HEK293T (cell line): ENCODE results near the gene YY1AP1.
"Not testable (repeated sequence)": the region's sequence is repeated elsewhere in the genome, so short reads cannot be mapped to it uniquely, and the experiment has no call there.

Source experiments
- CTCF ChIA-PET: fragments of 350-600 bp; formaldehyde crosslinking; extraction: SDS; loops from one replicate; lab custom pipeline; 2021; ENCODE audit warnings: antibody characterized with exemption, inconsistent platforms; lab: Yijun Ruan, JAX
- POLR2A ChIA-PET: fragments of 350-600 bp; formaldehyde crosslinking; extraction: SDS; loops from one replicate; lab custom pipeline; 2020; ENCODE audit warnings: antibody characterized with exemption, inconsistent platforms; lab: Yijun Ruan, JAX
- DNase-seq: peaks from one replicate; pipeline ENCODE4 v3.0.0; 2012; ENCODE audit warnings: mixed read lengths; ENCODE audit errors: extremely low spot score
- ARNT ChIP-seq: fragments of 450-650 bp; IDR thresholded peaks from 2 replicates; pipeline ENCODE4 v1.6.1; 2017; ENCODE audit warnings: mild to moderate bottlenecking
- BHLHE40 ChIP-seq: fragments of 450-650 bp; IDR thresholded peaks from 2 replicates; pipeline ENCODE4 v1.6.1; 2016; ENCODE audit warnings: mild to moderate bottlenecking, moderate library complexity, borderline replicate concordance
- CTBP1 ChIP-seq: fragments of 450-650 bp; IDR thresholded peaks from 2 replicates; pipeline ENCODE4 v1.6.1; 2016; ENCODE audit warnings: borderline replicate concordance
- ELF4 ChIP-seq: fragments of 450-650 bp; IDR thresholded peaks from 2 replicates; pipeline ENCODE4 v1.6.1; 2017; ENCODE audit warnings: antibody characterized with exemption
- FOXA1 ChIP-seq: fragments of 450-650 bp; IDR thresholded peaks from 2 replicates; pipeline ENCODE4 v1.6.1; 2016; ENCODE audit warnings: mild to moderate bottlenecking
- FOXK2 ChIP-seq: fragments of 450-650 bp; IDR thresholded peaks from 2 replicates; pipeline ENCODE4 v1.6.1; 2016; ENCODE audit warnings: mild to moderate bottlenecking
- FOXM1 ChIP-seq: fragments of 450-650 bp; IDR thresholded peaks from 2 replicates; pipeline ENCODE4 v1.6.1; 2017; ENCODE audit warnings: mild to moderate bottlenecking, borderline replicate concordance
- HDGF ChIP-seq: fragments of 450-650 bp; IDR thresholded peaks from 2 replicates; pipeline ENCODE4 v1.6.1; 2017; ENCODE audit warnings: antibody characterized with exemption, borderline replicate concordance
- L3MBTL2 ChIP-seq: fragments of 450-650 bp; conservative IDR thresholded peaks from 2 replicates; pipeline ENCODE4 v1.6.1; 2016; ENCODE audit warnings: mild to moderate bottlenecking
- LEF1 ChIP-seq: fragments of 450-650 bp; IDR thresholded peaks from 2 replicates; pipeline ENCODE4 v1.6.1; 2017; ENCODE audit warnings: mild to moderate bottlenecking, borderline replicate concordance
- NFRKB ChIP-seq: fragments of 450-650 bp; IDR thresholded peaks from 2 replicates; pipeline ENCODE4 v1.6.1; 2016; ENCODE audit warnings: mild to moderate bottlenecking, moderate library complexity
- PKNOX1 ChIP-seq: fragments of 450-650 bp; IDR thresholded peaks from 2 replicates; pipeline ENCODE4 v1.6.1; 2016
- SP1 ChIP-seq: fragments of 450-650 bp; IDR thresholded peaks from 2 replicates; pipeline ENCODE4 v1.6.1; 2017
- SUZ12 ChIP-seq: fragments of 450-650 bp; IDR thresholded peaks from 2 replicates; pipeline ENCODE4 v1.6.1; 2016; ENCODE audit warnings: mild to moderate bottlenecking
- TARDBP ChIP-seq: fragments of 450-650 bp; IDR thresholded peaks from 2 replicates; pipeline ENCODE4 v1.6.1; 2016
- ZNF384 ChIP-seq: fragments of 450-650 bp; IDR thresholded peaks from 2 replicates; pipeline ENCODE4 v1.6.1; 2016

YY1AP1 gene

GRCh38 chr1:155695072-155695471 is 6.5 kb upstream of the YY1AP1 start:
- ChIA-PET CTCF (no interaction called here), POLR2A (no interaction called here)
- no peak for DNase-seq
- TF ChIP-seq ARNT (no peak), TARDBP (no peak), LEF1 (no peak), FOXA1 (no peak), L3MBTL2 (no peak), CTBP1 (no peak), HDGF (no peak), FOXK2 (no peak), ELF4 (no peak), SUZ12 (no peak), SP1 (no peak), ZNF384 (no peak), NFRKB (no peak), PKNOX1 (no peak), BHLHE40 (no peak), FOXM1 (no peak)

DNA sequence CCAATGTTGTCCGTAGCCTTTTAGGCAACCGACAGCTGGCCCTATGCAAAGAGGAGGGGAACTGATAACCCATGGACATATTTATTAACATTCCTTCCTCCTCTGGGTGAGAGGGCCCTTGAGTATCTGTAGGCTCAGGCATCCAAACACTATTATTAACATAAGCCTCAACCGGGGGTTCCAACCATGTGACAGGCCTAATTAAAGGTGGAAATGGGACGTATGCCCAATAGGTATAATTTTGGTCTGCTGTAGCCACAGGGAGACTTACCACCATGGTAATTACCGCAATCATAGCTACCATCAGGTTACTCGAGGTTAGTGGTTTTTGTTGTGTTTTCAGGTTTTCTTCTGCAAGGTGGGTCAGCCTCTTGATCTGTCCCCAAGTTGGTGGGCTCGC is 5.6 kb upstream of the YY1AP1 start:
- TF ChIP-seq ZNF384 = no peak
- TF ChIP-seq ARNT = no peak
- no peak for TF ChIP-seq HDGF
- no peak for TF ChIP-seq FOXM1
- TF ChIP-seq L3MBTL2 = no peak
- TF ChIP-seq FOXK2 = no peak
- TF ChIP-seq SUZ12 = no peak
- TF ChIP-seq PKNOX1 = no peak
- no peak for TF ChIP-seq ELF4
- no peak for TF ChIP-seq FOXA1
- TF ChIP-seq TARDBP = no peak
- TF ChIP-seq BHLHE40 = no peak
- TF ChIP-seq NFRKB = no peak
- TF ChIP-seq LEF1 = no peak
- TF ChIP-seq SP1 = no peak
- TF ChIP-seq CTBP1 = no peak
- POLR2A ChIA-PET = no interaction called here
- CTCF ChIA-PET = no interaction called here
- DNase-seq = no peak

GRCh38 chr1:155691992-155692528 is 3.5 kb upstream of the YY1AP1 start:
- TF ChIP-seq FOXM1 = no peak
- no peak for TF ChIP-seq CTBP1
- no peak for TF ChIP-seq FOXA1
- TF ChIP-seq ELF4 = no peak
- no peak for TF ChIP-seq LEF1
- no peak for TF ChIP-seq ARNT
- no peak for TF ChIP-seq SP1
- no peak for TF ChIP-seq BHLHE40
- TF ChIP-seq ZNF384 = no peak
- no peak for TF ChIP-seq FOXK2
- no peak for TF ChIP-seq TARDBP
- TF ChIP-seq NFRKB = no peak
- no peak for DNase-seq
- CTCF ChIA-PET = no interaction called here
- POLR2A ChIA-PET = no interaction called here

DNA sequence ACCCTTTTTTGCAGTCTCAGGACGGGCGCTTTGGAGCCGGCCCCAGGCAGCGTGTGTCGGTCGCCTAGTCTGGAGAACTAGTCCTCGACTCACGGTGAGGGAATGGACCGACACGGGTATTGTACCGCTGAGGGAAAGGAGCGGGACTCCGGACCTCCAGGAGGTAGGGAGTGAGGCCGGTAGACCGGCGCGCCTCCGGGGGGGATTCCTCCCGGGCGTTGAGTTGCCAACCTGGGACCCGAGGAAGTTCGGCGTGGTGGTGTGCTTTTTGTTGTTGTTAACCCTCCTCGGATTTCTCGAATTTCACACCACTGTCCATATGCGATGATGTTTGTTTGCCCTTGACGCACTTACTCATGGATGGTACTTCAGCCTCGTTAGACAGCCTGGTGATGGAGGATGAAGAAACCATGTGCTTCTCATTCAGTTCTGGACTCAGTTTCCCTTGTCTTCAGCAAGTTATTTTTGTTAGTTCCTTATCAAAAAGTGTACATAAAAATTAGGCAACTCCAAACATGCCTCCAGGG is 570 bp upstream of the YY1AP1 start, which contains the start of gene DAP3:
Gene DAP3, plus strand, starts transcription at position 11 of the 527 bp plus-strand sequence. CDS start 20,689 bp downstream, outside the sequence.
- peak; percentile 86 for DNase-seq
- POLR2A ChIA-PET, CTCF ChIA-PET: not testable (repeated sequence)
- peak; percentile 59 for TF ChIP-seq L3MBTL2
- 0 out of 2 replicates have a peak, but pooled peaks have one; percentile 5 for TF ChIP-seq ELF4

DNA sequence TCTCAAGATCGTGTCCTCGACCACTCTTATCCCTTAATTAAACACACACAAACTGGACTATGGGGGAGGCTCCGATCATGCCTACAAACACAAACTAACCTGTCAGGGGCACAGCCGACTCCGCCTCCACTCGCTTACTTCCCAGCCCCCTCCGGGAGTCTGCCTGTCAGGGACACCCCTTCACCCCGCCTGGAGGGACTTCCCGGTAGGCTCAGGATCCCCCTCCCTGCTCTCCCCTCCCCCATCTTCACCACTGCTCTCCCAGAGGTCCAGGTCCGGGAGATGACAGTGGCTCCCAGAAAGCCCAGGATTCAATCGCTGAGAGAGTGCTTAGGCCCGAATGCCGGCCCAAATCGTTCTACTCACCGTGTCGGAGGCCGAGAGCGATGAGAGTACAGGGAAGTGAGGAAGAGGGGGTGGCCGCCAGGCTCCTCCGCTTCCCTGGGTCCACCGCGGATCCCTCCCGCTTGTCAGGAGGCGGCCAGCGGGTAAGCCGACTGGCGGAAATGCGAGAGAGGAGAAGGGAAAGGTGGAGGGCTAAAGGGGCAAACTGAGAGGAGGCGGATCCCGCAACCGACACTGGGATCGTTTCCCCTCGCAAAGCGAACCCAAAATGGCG is 760 bp downstream of the YY1AP1 start:
- ChIA-PET CTCF (interaction anchor here (0.6 to 1.0 kb wide), 2 partner anchors 41 to 43 kb away, joined by 3 read pairs; no protein-coding TSS in a partner anchor), POLR2A (interaction anchor here (0.6 to 0.7 kb wide), 2 partner anchors 8 to 99 kb away, joined by 4 to 5 read pairs; no protein-coding TSS in a partner anchor)

DNA sequence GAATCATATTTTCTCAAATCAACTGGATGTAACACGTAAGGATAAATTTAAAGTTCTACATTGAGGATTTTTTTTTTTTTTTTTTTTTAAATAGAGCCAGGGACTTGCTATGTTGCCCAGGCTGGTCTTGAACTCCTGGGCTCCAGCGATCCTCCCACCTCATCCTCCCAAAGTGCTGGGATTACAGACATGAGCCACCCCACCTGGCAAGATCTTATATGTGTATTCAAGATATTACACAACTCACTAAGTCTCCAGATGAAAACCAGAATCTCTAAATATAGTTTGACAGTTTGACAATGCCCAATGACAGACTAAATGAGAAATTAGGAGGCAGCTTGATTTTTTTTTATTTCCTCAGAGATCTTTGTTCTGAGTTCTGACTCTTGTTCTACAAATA is 6.8 kb downstream of the YY1AP1 start:
- POLR2A ChIA-PET = no interaction called here
- no peak for TF ChIP-seq ELF4
- DNase-seq = no peak
- CTCF ChIA-PET = no interaction called here

More for the DNA sequence above, 760 bp downstream of the YY1AP1 start:
- DNase-seq = not testable (repeated sequence)

GRCh38 chr1:155680531-155680930 is 8.0 kb downstream of the YY1AP1 start:
- TF ChIP-seq FOXK2 (no peak), HDGF (no peak), NFRKB (no peak), FOXM1 (no peak), LEF1 (no peak), PKNOX1 (no peak), CTBP1 (no peak), ZNF384 (no peak), TARDBP (no peak), FOXA1 (no peak), ARNT (no peak), SUZ12 (no peak), ELF4 (no peak), L3MBTL2 (no peak)
- DNase-seq = no peak
- POLR2A ChIA-PET = no interaction called here
- CTCF ChIA-PET = no interaction called here

- CTCF ChIA-PET, DNase-seq: not testable (repeated sequence)
- POLR2A ChIA-PET = interaction anchor here (1.2 kb wide), 1 partner anchor 9 kb away, joined by 4 read pairs; no protein-coding TSS in a partner anchor
These were observed 9.6 kb downstream of the YY1AP1 start for GRCh38 chr1:155678992-155679391.
